ENCODE measurements around the gene PRKCH. TPM values are rescaled to one million over a fixed set of nuclear protein-coding genes. Genes with fewer than 3 reads are reported as not detected.

The PRKCH gene
- total RNA-seq, 4 donors from 2014 or later = 34.5 to 51.3 (median 45.0) TPM

GRCh38 chr14:61519735-61520134 is 198.4 kb downstream of the PRKCH start:
- DNase-seq = no peak
- Histone ChIP-seq H3K4me1 (peaks cover 31 to 68% (median 55%) of the 10 kb centered on the region in 3 donors), H3K36me3 (no peaks in the 10 kb centered on the region), H3K27me3 (no peaks in the 10 kb centered on the region), H3K4me3 (no peak overlapping the region), H3K9me3 (no peaks in the 10 kb centered on the region), H3K27ac (no peak overlapping the region)
- 63 to 96% methylated on average over 1 of the region's 1 CpG for WGBS, 2 donors
- TF ChIP-seq CTCF (IDR thresholded peaks at IDR 0.05) (no peak), POLR2A (IDR thresholded peaks at IDR 0.05) (no peak)
- intact Hi-C loops (cut with DNase I) = no loop called here

- no peaks in the 10 kb centered on the region for H3K27me3 ChIP-seq
- DNase-seq = no peak
- H3K4me3 ChIP-seq = no peak overlapping the region
- peaks cover 35 to 68% (median 56%) of the 10 kb centered on the region in 3 donors for H3K4me1 ChIP-seq
- WGBS, 2 donors = 55 to 68% methylated on average over 1 of the region's 1 CpG
- no peaks in the 10 kb centered on the region for H3K36me3 ChIP-seq
- intact Hi-C loops (cut with DNase I) = no loop called here
- TF ChIP-seq CTCF (IDR thresholded peaks at IDR 0.05) (no peak), POLR2A (IDR thresholded peaks at IDR 0.05) (no peak)
- no peak overlapping the region for H3K27ac ChIP-seq
- no peaks in the 10 kb centered on the region for H3K9me3 ChIP-seq
Measured at GRCh38 chr14:61520576-61520975, 199.2 kb downstream of the PRKCH start.

- Histone ChIP-seq H3K36me3 (no peaks in the 10 kb centered on the region), H3K27me3 (no peaks in the 10 kb centered on the region), H3K4me1 (peaks cover 42 to 68% (median 56%) of the 10 kb centered on the region in 3 donors), H3K9me3 (no peaks in the 10 kb centered on the region), H3K27ac (no peak overlapping the region), H3K4me3 (no peak overlapping the region)
- 75 to 89% methylated on average over 1 of the region's 1 CpG for WGBS, 2 donors
- intact Hi-C loops (cut with DNase I) = no loop called here
- TF ChIP-seq CTCF (IDR thresholded peaks at IDR 0.05) (no peak), POLR2A (IDR thresholded peaks at IDR 0.05) (no peak)
- DNase-seq = no peak
Measured at GRCh38 chr14:61521773-61522172, 200.4 kb downstream of the PRKCH start.

- Histone ChIP-seq H3K27ac (peak overlapping the region; percentile 84 to 93 (median 88)), H3K4me1 (peaks cover 43 to 66% (median 49%) of the 10 kb centered on the region in 3 donors), H3K4me3 (no peak overlapping the region), H3K36me3 (no peaks in the 10 kb centered on the region), H3K27me3 (no peaks in the 10 kb centered on the region), H3K9me3 (no peaks in the 10 kb centered on the region)
- 24 to 40% methylated on average over 5 of the region's 5 CpGs for whole genome bisulfite sequencing, 2 donors
- TF ChIP-seq POLR2A (IDR thresholded peaks at IDR 0.05) (no peak), CTCF (IDR thresholded peaks at IDR 0.05) (no peak)
- intact Hi-C loops (cut with DNase I) = no loop called here
- no peak for DNase-seq
Measured at GRCh38 chr14:61523751-61524150, 202.4 kb downstream of the PRKCH start.

GRCh38 chr14:61524211-61524806 is 202.9 kb downstream of the PRKCH start:
- Histone ChIP-seq H3K27ac (peak overlapping the region; percentile 84 to 93 (median 88)), H3K9me3 (no peaks in the 10 kb centered on the region), H3K4me1 (peaks cover 43 to 64% (median 49%) of the 10 kb centered on the region in 3 donors), H3K4me3 (no peak overlapping the region), H3K36me3 (peaks cover 0 to 4% (median 0%) of the 10 kb centered on the region in 3 donors), H3K27me3 (no peaks in the 10 kb centered on the region)
- DNase-seq = no peak
- intact Hi-C loops (cut with DNase I) = no loop called here
- 27 to 32% methylated on average over 4 of the region's 4 CpGs for WGBS, 2 donors
- TF ChIP-seq CTCF (IDR thresholded peaks at IDR 0.05) (no peak), POLR2A (IDR thresholded peaks at IDR 0.05) (no peak)

Measured in esophagus squamous epithelium (tissue), 5 donors.